Measurements from ENCODE around the gene GET4.

GET4 gene, protein sequence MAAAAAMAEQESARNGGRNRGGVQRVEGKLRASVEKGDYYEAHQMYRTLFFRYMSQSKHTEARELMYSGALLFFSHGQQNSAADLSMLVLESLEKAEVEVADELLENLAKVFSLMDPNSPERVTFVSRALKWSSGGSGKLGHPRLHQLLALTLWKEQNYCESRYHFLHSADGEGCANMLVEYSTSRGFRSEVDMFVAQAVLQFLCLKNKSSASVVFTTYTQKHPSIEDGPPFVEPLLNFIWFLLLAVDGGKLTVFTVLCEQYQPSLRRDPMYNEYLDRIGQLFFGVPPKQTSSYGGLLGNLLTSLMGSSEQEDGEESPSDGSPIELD

GRCh38 chr7:876077-876971 is at the start of gene GET4:
GET4 (plus strand) TSS chr7:876554; CDS start chr7:876646, 92 bp downstream.
- DNase-seq = peak; percentile 95

DNA sequence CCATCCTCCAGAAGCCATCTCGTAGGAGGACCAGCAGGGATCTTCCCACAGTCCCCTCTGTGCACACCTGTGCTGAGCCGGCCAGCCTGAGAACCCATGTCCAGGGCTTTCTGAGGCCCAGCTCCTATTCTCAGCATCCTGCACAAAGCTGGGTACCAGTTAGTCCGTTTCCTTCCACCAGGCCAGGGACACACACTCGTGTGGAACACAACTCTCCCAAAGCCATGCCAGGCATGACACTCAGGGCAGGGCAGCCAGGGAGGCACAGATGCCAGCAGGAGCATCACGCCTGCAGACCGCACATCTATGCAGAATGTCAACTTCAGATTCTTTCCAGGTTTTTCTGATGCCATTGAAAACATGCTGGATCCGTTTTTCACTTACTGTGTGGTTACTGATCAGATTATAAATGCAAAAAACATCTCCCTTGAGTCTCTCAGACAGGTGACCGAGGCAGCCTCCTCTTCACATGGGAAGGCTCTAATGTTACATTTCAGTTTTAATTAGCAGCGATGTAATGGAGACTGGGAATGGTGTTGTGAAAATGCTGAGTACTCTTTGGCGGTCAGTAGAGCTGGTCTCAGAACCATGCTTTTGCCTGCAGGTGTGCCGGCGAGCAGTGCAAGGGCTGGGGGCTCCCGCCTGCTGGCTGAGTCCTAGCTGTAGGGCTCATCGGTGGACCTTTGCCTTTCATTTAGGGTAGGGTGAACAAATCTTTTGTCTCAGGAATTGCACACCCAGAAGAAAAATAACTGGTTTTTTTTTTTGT is 47.4 kb upstream of the GET4 start:
- DNase-seq = no peak

DNA sequence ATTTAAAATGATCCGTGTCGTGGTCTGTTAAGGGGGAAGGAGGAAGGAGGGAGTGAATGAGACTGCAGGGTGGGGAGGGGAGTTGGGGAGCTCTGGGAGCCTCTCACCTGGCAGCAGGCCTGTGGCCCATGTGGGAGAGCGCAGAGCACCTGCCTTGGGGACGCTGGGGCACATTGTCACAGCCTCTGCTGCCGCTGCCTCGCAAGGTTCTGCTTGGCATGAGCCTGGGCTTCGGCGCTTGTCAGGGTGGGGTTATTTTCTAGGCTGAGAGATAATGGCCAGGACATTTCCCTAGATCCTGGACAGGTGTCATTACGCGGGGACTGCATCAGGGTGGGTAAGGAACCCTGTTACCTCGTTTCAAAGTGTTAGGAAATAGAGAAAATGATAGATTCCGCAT is 46.3 kb upstream of the GET4 start:
- DNase-seq = no peak

DNA sequence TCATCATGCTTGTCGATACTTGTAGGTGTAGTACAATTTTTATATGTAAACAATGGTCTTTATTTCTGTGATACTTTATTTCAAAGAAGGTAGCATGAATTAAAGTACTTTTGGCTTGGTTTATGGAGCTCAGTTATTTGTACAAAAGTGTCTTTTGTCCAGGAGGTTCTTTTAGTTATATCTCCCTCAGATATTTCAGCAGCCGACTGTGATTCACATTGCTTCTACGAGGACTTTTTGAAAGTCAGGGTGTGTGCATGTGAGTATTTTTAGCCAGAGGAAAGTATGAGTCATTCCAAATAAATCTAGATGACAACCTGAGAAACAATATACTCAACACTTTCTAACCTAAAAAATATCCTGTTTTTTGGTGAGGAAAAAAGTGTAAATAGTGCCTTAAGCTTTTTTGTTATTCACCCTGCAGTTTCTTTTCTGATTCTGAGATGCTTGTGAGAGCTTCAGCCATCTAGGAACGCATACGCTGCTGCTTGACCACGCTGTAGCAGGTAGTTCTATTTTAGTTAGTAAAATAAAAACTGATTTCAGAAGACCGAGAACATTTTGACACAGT is 44.7 kb upstream of the GET4 start:
- peak; percentile 64 for DNase-seq

DNA sequence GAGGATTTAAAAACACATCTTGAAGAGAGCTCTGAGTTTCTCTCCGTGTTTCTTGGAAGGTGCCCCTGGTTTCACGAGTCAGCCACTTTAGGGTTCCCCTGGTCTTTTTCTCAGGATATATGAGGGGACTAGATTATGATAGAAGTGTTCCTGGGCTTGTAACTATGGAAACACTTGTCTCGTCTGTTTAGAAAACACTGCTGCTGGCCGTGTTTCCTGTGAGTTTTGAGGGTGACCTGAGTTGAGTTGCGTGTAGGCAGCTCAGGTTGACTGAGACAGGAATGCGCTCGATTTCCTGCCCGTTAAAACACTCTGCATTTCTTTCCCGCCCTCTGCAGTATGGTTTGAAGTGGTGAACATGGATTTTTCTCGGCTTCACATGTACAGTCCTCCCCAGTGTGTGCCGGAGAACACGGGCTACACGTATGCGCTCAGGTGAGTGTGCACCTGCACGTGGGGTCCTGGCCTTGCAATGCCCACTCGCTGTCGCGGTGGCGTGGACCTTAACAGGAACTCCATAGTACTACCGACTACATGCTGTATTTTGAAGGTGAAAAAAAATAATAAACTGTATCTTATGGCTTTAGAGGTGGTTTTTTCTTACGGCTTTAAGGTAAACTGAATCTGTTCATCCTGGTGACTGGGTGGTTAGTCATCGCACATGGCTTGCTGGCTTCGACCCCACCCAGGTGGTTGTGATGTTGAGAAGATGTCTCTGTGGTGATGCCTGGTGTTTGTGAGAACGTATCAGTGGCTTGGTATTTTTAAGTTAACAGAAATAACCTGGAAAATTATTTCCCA is 44.0 kb upstream of the GET4 start, which contains the start of gene SUN1:
Gene SUN1 (plus strand): TSS at position 310 of the 801 bp plus-strand sequence. CDS start 49 bp downstream, at position 359.
- no peak for DNase-seq

- no peak for DNase-seq
These were observed 43.4 kb upstream of the GET4 start for GRCh38 chr7:832968-833424.

DNA sequence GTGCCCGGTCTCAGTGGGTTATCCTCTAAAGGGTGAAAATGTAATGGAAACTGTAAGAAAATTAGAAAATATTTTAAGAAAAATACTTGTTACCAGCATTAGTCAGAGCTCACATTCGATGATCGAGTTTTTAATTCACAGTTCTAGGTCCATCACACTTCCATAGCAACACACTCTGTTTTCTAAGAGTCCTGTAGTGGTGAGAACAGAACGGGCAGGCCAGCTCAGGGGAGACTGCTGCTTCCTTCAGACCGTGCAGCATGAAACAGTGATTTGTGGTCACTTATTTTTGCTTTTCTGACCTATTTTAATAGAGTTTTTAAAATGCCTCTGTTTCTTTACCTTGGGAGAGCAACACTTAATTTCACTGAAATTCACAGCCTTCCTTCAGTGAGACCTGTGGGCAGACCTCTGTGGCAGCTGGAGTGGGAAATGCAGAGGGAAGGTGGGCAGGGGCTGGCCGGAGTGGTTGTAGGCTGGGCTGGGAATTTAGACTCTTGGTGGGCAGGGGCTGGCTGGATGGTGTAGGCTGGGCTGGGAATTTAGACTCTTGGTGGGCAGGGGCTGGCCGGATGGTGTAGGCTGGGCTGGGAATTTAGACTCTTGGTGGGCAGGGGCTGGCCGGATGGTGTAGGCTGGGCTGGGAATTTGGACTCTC is 42.6 kb upstream of the GET4 start:
- DNase-seq = no peak

- DNase-seq = no peak
These were observed 42.1 kb upstream of the GET4 start for GRCh38 chr7:834277-834676.

DNA sequence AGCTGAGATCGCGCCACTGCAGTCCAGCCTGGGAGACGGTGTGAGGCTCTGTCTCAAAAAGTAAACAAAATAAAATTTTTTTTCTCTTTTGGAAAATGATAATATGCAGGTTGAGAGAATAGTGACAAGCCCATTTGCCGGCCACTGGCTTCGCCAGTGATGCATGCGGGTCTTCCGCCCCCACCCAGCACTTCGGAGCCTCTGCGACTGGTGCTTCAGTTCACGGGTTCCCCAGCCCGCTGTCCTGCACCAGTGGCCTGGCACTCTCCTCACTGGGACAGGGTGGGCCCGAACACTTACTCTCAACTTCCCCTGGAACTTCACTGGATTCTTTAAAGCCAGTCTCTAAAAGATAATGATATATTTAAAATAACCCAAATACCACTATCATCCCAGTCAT is 41.3 kb upstream of the GET4 start:
- DNase-seq = no peak

DNA sequence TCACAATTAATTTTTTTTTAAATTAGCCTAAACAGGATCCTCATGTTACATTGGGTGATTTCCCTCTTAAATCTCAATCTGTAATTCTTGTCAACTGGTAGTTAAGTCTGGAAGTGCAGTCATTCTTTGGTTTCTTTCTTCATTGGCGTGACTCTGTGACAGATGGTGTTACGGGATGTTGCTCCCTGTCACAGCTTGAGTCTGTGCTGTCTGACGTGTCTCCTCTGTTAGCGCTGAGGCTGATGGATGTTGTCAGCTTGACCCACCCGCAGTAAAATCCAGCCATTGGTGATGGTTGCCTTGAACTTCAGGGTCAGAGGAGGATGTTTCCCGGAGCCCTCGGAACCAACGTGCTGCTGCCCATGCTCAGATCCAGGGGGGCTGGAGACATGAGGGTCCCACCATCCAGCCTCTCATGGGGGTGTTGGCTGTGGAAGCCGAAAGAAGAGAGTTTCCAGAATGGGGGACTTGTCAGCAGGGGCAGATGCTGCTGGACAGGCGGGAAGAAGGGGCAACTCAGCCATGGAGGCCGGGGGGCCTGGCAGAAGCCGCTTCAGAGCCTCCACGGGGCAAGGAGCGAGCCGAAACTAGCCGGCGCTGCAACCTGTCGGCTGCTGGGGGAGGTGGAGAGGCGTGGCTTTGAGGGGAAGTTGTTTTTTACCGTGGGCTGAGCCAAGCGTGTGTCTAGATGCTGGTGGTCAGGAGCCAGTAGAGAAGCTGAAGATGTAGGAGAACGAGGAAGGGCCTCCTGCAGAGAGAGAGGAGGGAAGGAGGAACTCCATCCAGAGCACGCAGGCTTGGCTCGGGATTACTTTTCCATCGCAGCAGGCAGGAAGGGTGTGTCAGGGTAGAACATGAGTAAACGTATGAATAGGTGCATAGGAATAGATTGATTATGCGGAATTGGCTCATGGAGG is 40.6 kb upstream of the GET4 start:
- no peak for DNase-seq

- DNase-seq = peak; percentile 39
These were observed 39.9 kb upstream of the GET4 start for GRCh38 chr7:836429-836828.

- DNase-seq = no peak
These were observed 39.4 kb upstream of the GET4 start for GRCh38 chr7:837001-837400.

DNA sequence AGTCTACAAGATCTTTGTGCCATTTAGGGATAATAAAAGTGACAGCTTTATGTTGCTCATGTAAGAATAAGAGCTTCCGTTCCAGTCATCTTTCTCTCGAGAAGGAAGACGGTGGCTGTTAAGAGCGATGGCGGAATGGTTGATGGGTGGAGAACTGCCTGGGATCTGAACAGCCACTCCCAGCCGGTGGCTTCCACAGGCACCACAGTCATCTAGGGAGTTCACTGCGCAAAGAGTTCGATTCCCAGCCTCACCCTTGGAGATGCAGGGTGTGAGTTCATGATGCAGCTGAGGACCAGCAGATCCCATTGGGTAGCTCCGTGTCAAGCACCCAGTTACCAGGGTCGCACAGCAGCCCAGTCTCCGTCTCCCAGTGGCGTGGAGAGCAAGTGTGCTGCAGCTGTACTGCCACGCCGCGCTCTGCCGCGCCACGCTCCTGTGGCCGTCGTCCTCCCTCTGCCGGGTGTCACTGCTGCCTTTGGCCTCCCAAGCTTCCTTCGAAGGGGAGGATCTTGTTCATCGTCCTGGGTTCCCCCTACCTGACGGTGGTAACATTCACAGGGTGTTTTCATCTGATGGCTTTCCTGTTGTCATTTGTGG is 36.3 kb upstream of the GET4 start:
- no peak for DNase-seq

DNA sequence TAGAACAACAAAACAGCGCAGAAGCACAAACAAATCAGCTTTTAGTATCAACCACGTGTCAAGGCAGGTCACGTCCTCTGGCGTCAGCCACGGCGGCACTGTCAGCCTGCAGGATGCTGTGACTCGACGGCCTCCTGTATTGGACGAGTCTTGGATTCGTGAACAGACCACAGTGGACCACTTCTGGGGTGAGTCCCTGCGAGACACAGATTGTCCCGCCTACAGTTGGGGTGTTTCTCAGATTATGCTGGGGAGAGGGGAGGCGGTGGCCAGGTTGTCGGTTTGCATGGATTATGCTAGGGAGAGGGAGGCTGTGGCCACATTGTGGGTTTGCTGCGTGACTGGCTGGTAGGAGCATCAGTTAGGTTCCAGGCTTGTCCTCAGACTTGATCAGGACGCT is 34.4 kb upstream of the GET4 start:
- no peak for DNase-seq

GRCh38 chr7:842431-843031 is 33.8 kb upstream of the GET4 start:
- DNase-seq = no peak

GRCh38 chr7:843230-843629 is 33.1 kb upstream of the GET4 start:
- no peak for DNase-seq

DNA sequence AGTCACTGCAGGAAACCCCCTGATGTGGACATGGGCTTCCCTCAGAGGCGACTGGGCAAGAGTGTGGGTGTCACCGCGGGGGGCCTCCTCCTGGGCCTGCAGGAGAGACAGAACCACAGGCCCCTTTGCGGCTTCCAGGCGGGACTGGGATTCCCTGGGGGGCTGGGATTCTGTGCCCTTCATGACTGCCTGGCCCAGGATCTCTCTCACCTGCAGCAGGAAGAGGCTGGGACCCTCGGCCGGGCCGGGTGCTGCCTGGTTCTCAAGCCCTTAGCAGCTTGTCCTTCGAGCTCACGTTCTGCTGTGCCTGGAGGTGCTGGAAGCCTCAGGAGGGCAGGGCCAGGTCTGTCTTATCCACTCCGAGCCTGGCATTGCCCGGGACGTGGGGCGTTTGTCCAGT is 32.3 kb upstream of the GET4 start:
- DNase-seq = no peak

DNA sequence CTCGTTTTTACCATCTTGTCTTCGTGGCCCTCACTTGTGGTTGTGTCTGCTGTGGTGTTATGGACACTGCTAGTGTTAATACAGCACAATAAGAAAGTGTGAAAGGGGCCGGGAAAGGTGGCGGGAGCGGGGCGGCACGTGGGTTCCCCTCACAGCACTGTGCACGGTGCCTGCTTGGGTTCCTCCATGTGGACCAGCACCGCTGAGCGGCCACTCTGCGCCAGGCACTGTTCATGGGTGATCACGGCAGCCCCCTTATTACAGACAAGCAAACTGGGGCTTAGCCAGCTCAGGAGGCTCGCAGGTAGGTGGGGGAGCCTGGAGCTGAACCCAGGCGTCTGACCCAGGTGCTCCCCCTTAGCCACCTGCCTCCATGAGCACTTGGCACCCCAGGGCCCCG is 31.8 kb upstream of the GET4 start:
- DNase-seq = no peak

DNA sequence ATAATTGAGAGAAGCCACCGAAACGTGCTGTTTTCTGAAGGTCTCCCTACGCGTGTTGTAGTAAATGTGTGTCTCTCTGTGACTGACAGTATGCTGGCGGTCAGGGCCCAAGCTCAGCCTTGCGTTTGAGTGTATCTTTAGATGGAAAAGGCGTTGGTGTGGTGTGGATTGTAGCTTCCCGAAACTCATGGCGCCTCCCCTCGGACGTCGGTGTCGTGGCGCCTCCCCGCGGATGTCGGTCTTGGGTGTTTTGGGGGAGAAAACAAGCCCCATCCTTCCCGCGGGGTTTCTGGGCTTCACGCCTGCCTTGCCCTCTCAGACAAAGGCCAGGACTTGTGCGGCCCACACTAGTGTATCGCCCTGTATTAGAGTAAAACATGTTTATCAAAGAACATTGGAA is 31.3 kb upstream of the GET4 start:
- DNase-seq = no peak
